Suprapubic skin (tissue), 4 donors: ENCODE data around the gene ZNF575.

Experiments
- CTCF ChIP-seq, 2 donors: fragments of 200-600 bp in 1 of 2; fragments of 450-650 bp in 1 of 2; sonication (generic) in 1 of 2; IDR thresholded peaks; one replicate each; pipeline ENCODE4 v1.5.1; 2016 to 2019; ENCODE audit warnings: antibody characterized with exemption in 2 of 2, mild to moderate bottlenecking in 1 of 2, moderate library complexity in 1 of 2
- EP300 ChIP-seq: sonication (generic); formaldehyde crosslinking; IDR thresholded peaks from one replicate; pipeline ENCODE4 v1.6.1; 2017; ENCODE audit warnings: antibody characterized with exemption
- POLR2A ChIP-seq, 2 donors: fragments of 450-650 bp; IDR thresholded peaks; one replicate each; pipeline ENCODE4 v1.6.1; 2017; ENCODE audit warnings: antibody characterized with exemption in 2 of 2, mild to moderate bottlenecking in 2 of 2, moderate library complexity in 2 of 2
- POLR2AphosphoS5 ChIP-seq, 3 donors: sonication (generic); formaldehyde crosslinking; IDR thresholded peaks; one replicate each; pipeline ENCODE4 v1.6.1; 2017; ENCODE audit warnings: antibody characterized with exemption in 3 of 3

GRCh38 chr19:43540381-43540780 is 7.4 kb downstream of the ZNF575 start:
- no peak for TF ChIP-seq CTCF (IDR thresholded peaks at IDR 0.05)
- no peak for TF ChIP-seq POLR2A (IDR thresholded peaks at IDR 0.05)
- no peak for TF ChIP-seq EP300
- no peak for TF ChIP-seq POLR2AphosphoS5 (IDR thresholded peaks at IDR 0.05)
